Astrocyte of the cerebellum (primary cell): ENCODE results near the gene ANKRD33B.
"Not testable (repeated sequence)": the region's sequence is repeated elsewhere in the genome, so short reads cannot be mapped to it uniquely, and the experiment has no call there.

Experiments
- DNase-seq: peaks from one replicate; pipeline ENCODE4 v3.0.0-alpha.2; 2011; ENCODE audit warnings: low read depth
- H3K4me3 ChIP-seq: 2 replicates; pipeline ENCODE4 v1.5.1; 2011; ENCODE audit warnings: mild to moderate bottlenecking, low read depth, low read length, moderate library complexity
- CTCF ChIP-seq: IDR thresholded peaks from 2 replicates; pipeline ENCODE4 v1.5.1; 2012; ENCODE audit warnings: low read length, low read depth, moderate library complexity, mild to moderate bottlenecking; ENCODE audit errors: missing control alignments
- in situ Hi-C: cut with HindIII; loops from 2 replicates; pipeline ENCODE4 v1.10.0; 2017; ENCODE audit warnings: low sequenced_read_pairs

The ANKRD33B gene

GRCh38 chr5:10628601-10629000 is 64.7 kb downstream of the ANKRD33B start:
- no peak for DNase-seq
- H3K4me3 ChIP-seq: no peak overlapping the region
- in situ Hi-C loops: loop anchor here (5.0 to 10.0 kb wide), 3 partner anchors 61 to 244 kb away; no protein-coding TSS in a partner anchor
- TF ChIP-seq CTCF: no peak

- H3K4me3 ChIP-seq: no peak overlapping the region
- in situ Hi-C loops: loop anchor here (5.0 to 10.0 kb wide), 3 partner anchors 62 to 245 kb away; no protein-coding TSS in a partner anchor
- no peak for DNase-seq
- TF ChIP-seq CTCF: no peak
Observed at GRCh38 chr5:10629682-10630081, 65.8 kb downstream of the ANKRD33B start.

- no peak for DNase-seq
- H3K4me3 ChIP-seq: no peak overlapping the region
- TF ChIP-seq CTCF: no peak
- in situ Hi-C loops: no loop called here
Observed at GRCh38 chr5:10630126-10630525, 66.3 kb downstream of the ANKRD33B start.

- not testable (repeated sequence) for DNase-seq
Observed at GRCh38 chr5:10630744-10631143, 66.9 kb downstream of the ANKRD33B start.

GRCh38 chr5:10631316-10631996 is 67.6 kb downstream of the ANKRD33B start:
- no peak overlapping the region for H3K4me3 ChIP-seq

More at GRCh38 chr5:10630744-10631143, 66.9 kb downstream of the ANKRD33B start:
- H3K4me3 ChIP-seq, in situ Hi-C loops: not testable (repeated sequence)

GRCh38 chr5:10632110-10632761 is 68.4 kb downstream of the ANKRD33B start:
- no peak overlapping the region for H3K4me3 ChIP-seq

More at GRCh38 chr5:10631316-10631996, 67.6 kb downstream of the ANKRD33B start:
- in situ Hi-C loops: no loop called here
- no peak for TF ChIP-seq CTCF
- no peak for DNase-seq

More at GRCh38 chr5:10632110-10632761, 68.4 kb downstream of the ANKRD33B start:
- peak; percentile 69 for DNase-seq
- no peak for TF ChIP-seq CTCF
- in situ Hi-C loops: no loop called here
